ENCODE data around the gene RGS17.
"Not testable (repeated sequence)": the region's sequence is repeated elsewhere in the genome, so short reads cannot be mapped to it uniquely, and the experiment has no call there.

RGS17 gene

GRCh38 chr6:153028286-153028685, 102.8 kb downstream of the RGS17 start:
- no peak for DNase-seq

GRCh38 chr6:153027480-153027879, 103.6 kb downstream of the RGS17 start:
- no peak for DNase-seq

DNA sequence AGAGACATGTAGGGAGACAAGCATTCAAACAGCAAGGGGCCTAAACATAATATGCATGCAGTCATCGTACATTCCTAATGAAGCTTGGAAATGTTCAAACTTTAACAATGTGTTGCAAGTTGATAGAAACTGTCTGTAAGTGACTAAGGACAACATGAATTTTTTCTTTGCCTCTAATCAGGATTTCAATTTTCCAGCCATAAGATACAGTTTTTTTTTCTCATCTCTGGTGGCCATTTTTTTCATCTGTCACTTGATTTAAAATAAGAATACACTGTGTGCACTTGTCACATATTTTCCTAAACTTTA, 106.4 kb downstream of the RGS17 start:
- no peak for DNase-seq

DNA sequence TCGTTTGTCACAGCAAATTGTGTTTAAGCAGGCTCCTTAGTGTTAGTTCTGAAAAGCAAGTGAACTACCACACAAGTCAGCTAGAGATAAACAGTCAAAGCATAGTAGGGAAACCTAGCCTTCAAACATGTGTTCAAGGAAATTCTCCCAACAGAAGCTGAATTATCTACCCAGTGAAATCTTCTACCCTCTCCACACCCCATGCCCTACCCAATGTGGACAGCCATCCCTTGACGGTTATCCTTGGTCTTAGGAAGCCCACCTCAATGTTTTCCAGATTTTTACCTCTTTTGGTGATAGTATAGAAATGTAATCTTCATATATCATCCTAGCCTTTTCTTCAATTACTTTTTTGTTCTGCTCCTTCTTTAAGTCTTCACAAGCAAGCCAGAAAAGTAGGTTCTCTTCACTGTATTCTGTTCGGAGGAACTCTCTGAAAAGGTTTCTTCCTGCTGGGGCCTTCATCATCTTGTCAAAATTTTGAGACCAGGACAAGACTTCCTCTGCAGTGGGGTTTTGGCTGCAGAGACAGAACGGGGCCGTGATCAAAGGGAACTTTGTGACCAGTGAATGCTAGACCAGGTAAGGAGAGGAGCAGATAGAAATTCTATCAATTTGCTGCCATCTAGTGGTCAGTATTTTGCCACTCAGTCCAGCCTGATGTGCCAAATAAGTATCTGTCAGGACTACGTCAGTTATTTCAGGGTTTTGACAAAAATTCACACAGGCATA, 106.9 kb downstream of the RGS17 start:
- peak; percentile 16 for DNase-seq

- no peak for DNase-seq
Measured at GRCh38 chr6:153018355-153018754, 112.7 kb downstream of the RGS17 start.

- DNase-seq: no peak
Measured at GRCh38 chr6:153016846-153017245, 114.2 kb downstream of the RGS17 start.

DNA sequence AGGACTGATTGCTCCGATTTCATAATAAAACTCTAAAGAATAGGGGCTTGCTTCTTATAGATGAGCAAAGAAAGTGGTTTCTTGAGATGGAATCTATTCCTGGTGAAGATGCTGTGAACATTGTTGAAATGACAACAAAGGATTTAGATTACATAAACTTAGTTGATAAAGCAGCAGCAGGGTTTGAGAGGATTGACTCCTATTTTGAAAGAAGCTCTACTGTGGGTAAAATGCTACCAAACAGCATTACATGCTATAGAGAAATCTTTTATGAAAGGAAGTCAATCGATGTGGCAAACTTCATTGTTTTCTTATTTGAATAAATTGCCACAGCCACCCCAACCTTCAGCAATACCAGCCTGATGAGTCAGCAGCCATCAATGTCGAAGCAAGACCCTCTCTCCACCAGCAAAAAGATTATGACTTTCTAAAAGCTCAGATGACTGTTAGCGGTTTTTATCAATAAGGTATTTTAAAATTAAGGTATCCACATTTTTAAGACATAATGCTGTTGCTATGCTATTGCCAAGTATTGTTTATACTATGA, 115.9 kb downstream of the RGS17 start:
- DNase-seq: no peak

DNA sequence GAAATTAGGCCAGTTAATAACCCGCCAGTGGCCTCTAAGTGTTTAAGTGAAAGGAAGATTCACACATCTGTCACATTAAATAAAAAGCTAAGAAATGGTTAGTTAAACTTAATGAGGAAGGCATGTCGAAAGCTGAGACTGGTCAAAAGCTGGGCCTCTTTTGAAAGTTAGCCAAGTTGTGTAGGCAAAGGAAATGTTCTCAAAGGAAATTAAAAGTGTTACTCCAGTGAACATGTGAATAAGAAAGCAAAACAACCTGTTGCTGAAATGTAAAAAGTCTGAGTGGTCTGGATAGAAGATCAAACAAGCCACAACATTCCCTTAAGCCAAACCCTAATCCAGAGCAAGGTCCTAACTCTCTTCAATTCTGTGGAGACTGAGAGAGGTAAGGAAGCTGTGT, 117.6 kb downstream of the RGS17 start:
- DNase-seq: no peak

DNA sequence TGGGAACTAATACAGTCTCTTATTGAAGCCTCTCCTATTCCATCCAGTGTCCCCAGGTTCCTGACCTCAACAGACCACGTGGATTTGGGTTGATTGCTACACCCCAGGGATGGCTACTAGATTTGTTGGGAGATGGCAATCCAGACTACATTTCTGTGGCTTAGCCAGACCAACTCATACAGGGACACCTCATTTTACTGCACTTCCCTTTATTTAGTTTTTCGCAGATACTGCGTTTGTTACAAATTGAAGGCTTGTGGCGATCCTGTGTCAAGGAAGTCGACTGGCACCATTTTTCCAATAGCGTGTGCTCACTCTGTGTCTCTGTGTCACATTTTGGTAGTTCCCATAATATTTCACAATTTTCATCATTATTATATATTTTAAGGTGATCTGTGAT, 118.2 kb downstream of the RGS17 start:
- DNase-seq: no peak

DNA sequence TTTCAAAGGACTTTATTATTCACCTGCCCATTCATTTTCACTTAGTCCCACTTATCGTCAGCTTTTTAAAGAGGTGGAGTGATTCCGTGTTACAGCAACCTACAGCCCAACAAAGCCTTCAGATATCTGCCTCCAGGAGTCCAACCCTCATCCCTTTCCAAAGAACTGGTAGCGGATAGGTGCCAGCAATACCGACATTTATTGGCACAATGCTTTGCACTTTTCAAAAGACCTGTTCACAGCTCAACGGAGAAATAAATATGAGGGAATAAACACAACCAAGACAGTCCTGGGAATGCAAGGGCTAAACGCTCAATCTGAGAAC, 127.8 kb downstream of the RGS17 start:
- DNase-seq: no peak

DNA sequence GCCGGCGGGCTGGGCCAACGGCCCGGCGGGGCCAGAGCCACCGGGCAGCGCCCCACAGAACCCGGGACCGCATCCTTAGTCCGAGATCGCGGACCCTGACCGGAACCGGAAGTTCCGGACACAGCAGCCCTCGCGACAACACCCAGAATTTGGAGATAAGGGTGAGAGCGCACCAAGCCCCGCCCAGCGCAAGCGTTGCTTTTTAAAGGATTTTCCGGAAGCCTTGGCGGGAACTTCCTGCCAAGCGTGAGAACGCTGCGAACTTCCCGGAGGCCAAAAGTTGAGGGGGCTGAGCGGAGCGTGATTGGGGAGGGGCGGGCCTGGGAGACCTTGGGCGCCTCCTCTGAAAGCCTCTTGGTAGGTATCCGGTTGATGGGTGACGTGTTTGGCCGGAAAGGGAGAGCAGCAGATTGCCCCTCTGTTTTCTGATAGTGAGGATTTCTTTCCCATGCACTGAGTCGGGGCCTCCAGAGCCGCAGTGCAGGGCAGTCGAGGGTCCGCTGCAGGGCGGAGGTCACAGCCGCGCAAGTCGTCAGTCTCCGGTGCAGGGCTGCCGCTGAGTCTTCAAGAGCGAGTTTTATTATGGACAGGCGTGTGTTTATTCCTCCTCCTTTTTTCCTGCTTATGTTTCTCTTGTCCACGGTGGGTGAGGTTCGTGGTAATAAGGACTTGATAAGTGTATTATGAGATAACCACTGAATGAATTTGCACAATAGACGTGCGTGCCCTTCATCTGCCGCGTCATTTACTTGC, 128.3 kb downstream of the RGS17 start, which contains the start of gene MTRF1L:
Gene MTRF1L, minus strand, starts transcription at position 97 of the 753 bp plus-strand sequence. Its CDS starts 24 bp downstream, at position 73.
- peak; percentile 88 for DNase-seq

DNA sequence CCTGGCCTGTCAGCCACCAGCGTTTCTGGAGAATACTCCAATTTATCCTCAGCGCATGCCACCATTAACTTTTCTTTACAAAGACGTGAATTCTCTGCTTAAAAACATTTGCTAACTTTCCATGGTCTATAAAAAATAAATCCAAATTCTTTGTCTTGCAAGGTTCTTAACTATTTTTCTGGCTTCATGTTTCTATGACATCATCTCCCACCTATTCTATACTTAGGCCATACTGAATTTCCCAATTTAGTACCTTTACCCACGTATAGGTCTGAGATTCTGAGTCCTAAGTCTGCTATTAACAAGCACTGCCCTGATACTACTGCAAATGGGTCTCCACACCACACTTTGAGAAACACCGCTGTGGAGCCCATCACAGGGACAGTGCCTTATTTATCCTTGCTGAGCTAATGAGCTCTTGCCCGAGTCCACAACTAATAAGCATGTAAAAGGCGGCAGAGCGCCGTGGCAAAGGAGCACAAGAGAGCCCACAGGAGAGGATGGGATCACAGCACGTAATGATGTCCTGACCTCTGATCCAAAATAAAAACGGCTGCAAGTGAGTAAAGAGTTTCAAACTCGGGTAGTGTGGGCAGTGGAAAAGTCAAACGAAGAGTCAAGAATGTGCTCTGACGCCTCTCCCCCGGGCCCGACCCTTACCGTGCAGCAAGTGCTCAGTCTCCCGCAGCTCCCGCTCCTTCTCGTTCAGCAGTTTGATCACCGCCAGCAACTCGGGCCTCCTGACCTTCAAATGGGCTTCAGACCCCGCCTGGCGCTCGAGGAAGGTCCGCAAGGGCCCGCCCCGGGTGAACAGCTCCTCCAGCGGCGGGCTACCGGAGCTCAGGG, 129.1 kb downstream of the RGS17 start:
- peak; percentile 27 for DNase-seq

- DNase-seq: not testable (repeated sequence)
Measured at GRCh38 chr6:153000790-153001189, 130.3 kb downstream of the RGS17 start.

DNA sequence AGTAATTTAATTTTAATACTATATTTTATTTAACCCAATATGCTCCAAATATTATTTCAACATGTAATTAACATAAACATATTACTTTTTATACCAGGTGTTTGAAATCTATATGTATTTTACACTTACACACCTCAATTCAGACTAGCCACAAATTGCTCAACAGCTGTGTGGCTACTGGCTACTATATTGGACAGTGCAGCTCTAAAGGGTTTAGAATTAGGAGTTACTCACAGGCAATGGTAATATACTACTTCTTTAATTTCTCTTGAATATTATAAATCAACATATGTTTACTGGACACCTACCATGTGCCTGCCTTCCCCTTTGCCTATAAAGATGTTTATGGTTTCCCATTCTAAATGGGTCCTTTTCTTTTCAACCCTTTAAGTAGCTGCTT, 130.8 kb downstream of the RGS17 start:
- DNase-seq: no peak

DNA sequence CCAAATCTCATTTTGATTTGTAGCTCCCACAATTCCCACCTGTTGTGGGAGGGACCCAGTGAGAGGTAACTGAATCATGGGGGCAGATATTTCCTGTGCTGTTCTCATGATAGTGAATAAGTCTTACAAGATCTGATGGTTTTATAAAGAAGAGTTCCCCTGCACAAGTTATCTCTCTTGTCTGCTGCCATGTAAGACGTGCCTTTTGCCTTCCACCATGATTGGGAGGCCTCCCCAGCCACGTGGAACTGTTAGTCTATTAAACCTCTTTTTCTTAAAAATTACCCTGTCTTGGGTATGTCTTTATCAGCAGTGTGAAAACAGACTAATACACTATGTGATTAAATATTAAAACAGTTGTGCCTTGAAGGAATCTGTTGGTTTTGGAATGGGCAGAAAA, 131.5 kb downstream of the RGS17 start:
- DNase-seq: not testable (repeated sequence)

- DNase-seq: no peak
Measured at GRCh38 chr6:152993847-152994246, 137.2 kb downstream of the RGS17 start.

DNA sequence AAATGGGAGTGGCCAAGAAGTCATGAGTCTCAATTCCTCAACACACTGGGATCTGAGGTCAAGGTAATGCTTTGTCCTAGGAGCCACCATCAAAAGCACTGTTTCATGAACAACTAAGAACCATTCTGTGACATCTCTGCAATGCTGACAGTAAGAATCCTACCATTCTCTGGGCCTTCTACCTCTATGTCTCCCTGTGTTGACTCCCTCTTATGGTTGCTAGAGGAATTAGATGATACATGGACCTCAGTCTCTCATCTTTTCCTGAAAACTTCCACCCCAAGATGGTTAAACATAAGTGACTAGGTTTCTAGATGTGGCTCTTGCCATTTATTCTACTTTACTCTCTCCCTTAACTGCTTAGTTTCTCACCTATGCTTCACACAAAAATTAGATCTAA, 137.7 kb downstream of the RGS17 start:
- no peak for DNase-seq

DNA sequence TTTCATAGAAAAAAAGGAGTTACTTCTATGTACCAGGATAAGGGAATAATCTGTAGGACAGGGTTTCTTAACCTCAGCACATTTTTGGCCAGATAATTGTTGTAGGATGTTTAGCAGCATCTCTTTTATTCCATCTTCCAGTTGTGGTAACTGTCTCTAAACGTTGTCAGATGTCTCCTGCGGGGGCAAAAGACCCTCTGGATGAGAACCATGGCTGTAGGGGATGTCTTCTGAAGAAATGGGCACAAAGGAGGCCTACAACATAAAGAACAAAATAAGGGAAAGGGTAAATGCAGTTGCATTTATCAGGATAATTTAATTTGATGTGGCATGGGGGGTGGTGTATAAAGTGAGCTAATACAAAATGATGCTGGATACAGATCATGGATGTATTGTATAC, 144.1 kb downstream of the RGS17 start:
- DNase-seq: no peak

- DNase-seq: not testable (repeated sequence)
Measured at GRCh38 chr6:152985300-152985699, 145.8 kb downstream of the RGS17 start.

DNA sequence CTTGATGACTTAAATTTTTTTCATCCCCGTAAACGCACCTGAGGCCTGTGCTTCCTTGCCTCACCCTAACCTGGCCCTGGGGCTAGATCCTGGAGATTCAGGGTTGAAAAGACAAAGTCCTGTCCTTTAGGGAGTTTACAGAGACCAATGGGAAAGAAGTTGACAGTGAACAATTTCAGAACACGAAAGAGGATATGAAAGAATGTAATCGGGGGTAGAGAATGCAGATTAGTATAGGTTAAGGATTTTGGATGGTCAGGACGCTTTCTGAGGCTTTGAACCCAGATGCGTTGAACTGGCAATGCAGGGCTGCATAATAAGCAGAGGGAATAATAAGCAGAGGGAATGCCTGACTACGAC, 146.6 kb downstream of the RGS17 start:
- no peak for DNase-seq

GRCh38 chr6:152983637-152984512, 147.2 kb downstream of the RGS17 start:
- peak; percentile 94 for DNase-seq

DNA sequence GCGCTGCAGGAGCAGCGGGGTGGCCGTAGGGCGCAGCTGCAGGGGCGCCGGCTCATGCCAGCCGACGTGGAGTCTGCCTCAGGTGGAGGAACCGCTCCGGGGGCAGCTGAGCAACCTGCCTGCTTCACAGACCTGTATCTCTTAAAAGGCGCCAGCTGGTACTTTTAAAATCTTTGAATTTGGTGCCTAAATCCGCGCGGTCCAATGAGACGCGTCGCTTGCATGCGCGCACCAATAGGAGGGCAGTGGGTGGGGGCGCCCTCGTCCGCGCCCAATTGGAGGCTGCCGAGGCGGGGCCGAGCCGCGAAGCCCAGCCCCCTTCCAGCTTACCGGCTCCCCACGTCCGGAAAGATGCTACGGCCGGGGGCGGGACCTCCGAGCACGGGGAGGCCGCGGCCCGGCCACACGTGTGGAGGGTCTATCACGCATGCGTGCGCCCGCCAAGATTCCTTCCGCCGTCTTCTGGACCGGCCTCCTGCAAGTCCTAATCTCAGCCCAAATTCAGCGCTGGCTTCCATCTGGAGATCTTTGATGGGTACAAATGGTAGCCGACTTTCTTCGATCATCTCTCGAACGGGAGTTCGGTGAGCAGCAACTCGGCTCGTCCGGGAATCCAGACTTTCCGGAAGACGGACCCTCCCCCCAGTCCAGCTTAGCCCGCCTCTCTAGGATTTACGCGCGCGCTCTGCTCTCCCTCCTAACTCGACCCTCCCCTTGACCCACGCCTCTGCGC, 148.0 kb downstream of the RGS17 start, which contains the start of gene FBXO5:
Gene FBXO5, minus strand, starts transcription at position 138 of the 733 bp plus-strand sequence. Its CDS starts 82 bp downstream, at position 56.
- peak; percentile 99 for DNase-seq

Measured in activated naive CD4-positive, alpha-beta T cell treated with anti-CD3 and anti-CD28 coated beads, Interleukin-2, amount 50 U/mL, for 16 hours (primary cell).